22Rv1 (cell line): ENCODE data around the gene TRIP6.
"Not testable (repeated sequence)": the region's sequence is repeated elsewhere in the genome, so short reads cannot be mapped to it uniquely, and the experiment has no call there.

Source experiments
- CTCF ChIP-seq: fragments of 450-650 bp; IDR thresholded peaks from 2 replicates; pipeline ENCODE4 v1.5.1; 2017; ENCODE audit warnings: mild to moderate bottlenecking
- ZFX ChIP-seq: fragments of 450-650 bp; IDR thresholded peaks from 2 replicates; pipeline ENCODE4 v1.6.1; 2017; ENCODE audit warnings: antibody characterized with exemption, borderline replicate concordance

GRCh38 chr7:100919779-100920437, 52.7 kb downstream of the TRIP6 start:
- not testable (repeated sequence) for TF ChIP-seq CTCF, ZFX
